Ishikawa (cell line): ENCODE measurements around the gene MINPP1.

Experiments used
- CEBPB ChIP-seq: IDR thresholded peaks from 2 replicates; pipeline ENCODE4 v1.6.1; 2012
- CREB1 ChIP-seq: IDR thresholded peaks from 2 replicates; pipeline ENCODE4 v1.6.1; 2012; ENCODE audit warnings: low read depth
- EGR1 ChIP-seq: IDR thresholded peaks from 2 replicates; pipeline ENCODE4 v1.6.1; 2012
- EP300 ChIP-seq: IDR thresholded peaks from 2 replicates; pipeline ENCODE4 v1.6.1; 2012; ENCODE audit warnings: borderline replicate concordance
- FOXM1 ChIP-seq: IDR thresholded peaks from 2 replicates; pipeline ENCODE4 v1.6.1; 2012; ENCODE audit warnings: low read depth, borderline replicate concordance
- NFIC ChIP-seq: IDR thresholded peaks from 2 replicates; pipeline ENCODE4 v1.6.1; 2012
- RAD21 ChIP-seq: IDR thresholded peaks from 2 replicates; pipeline ENCODE4 v1.6.1; 2012; ENCODE audit warnings: low read depth
- TAF1 ChIP-seq: IDR thresholded peaks from 2 replicates; pipeline ENCODE4 v1.6.1; 2012; ENCODE audit warnings: low read depth, mild to moderate bottlenecking
- TCF12 ChIP-seq: IDR thresholded peaks from 2 replicates; pipeline ENCODE4 v1.6.1; 2012; ENCODE audit warnings: low read depth
- TEAD4 ChIP-seq: IDR thresholded peaks from 2 replicates; pipeline ENCODE4 v1.6.1; 2012
- YY1 ChIP-seq: IDR thresholded peaks from 2 replicates; pipeline ENCODE4 v1.6.1; 2012; ENCODE audit warnings: low read depth
- ZBTB7A ChIP-seq: IDR thresholded peaks from 2 replicates; pipeline ENCODE4 v1.6.1; 2012; ENCODE audit warnings: low read depth
- TF ChIP-seq, protein P1 (sequence below): IDR thresholded peaks from 2 replicates; pipeline ENCODE4 v1.6.1; 2012
- TF ChIP-seq, protein P2 (sequence below): IDR thresholded peaks from 2 replicates; pipeline ENCODE4 v1.6.1; 2012; ENCODE audit warnings: low read depth, mild to moderate bottlenecking
- TF ChIP-seq, protein P3 (sequence below): IDR thresholded peaks from 2 replicates; pipeline ENCODE4 v1.6.1; 2012

MINPP1 gene

GRCh38 chr10:87538092-87539015 lies 33.7 kb downstream of the MINPP1 start:
- TF ChIP-seq TEAD4 (no peak), RAD21 (no peak), CEBPB (no peak), FOXM1 (no peak), TAF1 (no peak), EP300 (no peak), CREB1 (no peak), ZBTB7A (no peak), EGR1 (no peak)
- TF ChIP-seq, protein P1, sequence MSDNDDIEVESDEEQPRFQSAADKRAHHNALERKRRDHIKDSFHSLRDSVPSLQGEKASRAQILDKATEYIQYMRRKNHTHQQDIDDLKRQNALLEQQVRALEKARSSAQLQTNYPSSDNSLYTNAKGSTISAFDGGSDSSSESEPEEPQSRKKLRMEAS, result no peak
- TF ChIP-seq, protein P2, sequence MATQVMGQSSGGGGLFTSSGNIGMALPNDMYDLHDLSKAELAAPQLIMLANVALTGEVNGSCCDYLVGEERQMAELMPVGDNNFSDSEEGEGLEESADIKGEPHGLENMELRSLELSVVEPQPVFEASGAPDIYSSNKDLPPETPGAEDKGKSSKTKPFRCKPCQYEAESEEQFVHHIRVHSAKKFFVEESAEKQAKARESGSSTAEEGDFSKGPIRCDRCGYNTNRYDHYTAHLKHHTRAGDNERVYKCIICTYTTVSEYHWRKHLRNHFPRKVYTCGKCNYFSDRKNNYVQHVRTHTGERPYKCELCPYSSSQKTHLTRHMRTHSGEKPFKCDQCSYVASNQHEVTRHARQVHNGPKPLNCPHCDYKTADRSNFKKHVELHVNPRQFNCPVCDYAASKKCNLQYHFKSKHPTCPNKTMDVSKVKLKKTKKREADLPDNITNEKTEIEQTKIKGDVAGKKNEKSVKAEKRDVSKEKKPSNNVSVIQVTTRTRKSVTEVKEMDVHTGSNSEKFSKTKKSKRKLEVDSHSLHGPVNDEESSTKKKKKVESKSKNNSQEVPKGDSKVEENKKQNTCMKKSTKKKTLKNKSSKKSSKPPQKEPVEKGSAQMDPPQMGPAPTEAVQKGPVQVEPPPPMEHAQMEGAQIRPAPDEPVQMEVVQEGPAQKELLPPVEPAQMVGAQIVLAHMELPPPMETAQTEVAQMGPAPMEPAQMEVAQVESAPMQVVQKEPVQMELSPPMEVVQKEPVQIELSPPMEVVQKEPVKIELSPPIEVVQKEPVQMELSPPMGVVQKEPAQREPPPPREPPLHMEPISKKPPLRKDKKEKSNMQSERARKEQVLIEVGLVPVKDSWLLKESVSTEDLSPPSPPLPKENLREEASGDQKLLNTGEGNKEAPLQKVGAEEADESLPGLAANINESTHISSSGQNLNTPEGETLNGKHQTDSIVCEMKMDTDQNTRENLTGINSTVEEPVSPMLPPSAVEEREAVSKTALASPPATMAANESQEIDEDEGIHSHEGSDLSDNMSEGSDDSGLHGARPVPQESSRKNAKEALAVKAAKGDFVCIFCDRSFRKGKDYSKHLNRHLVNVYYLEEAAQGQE, result no peak
- TF ChIP-seq, protein P3, sequence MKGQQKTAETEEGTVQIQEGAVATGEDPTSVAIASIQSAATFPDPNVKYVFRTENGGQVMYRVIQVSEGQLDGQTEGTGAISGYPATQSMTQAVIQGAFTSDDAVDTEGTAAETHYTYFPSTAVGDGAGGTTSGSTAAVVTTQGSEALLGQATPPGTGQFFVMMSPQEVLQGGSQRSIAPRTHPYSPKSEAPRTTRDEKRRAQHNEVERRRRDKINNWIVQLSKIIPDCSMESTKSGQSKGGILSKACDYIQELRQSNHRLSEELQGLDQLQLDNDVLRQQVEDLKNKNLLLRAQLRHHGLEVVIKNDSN, result no peak

- TF ChIP-seq TCF12, result no peak
- TF ChIP-seq NFIC, result no peak
- TF ChIP-seq ZBTB7A, result no peak
- no peak for TF ChIP-seq FOXM1
These were observed 36.4 kb downstream of the MINPP1 start for GRCh38 chr10:87541114-87541513.

GRCh38 chr10:87544721-87545120 lies 40.0 kb downstream of the MINPP1 start:
- TF ChIP-seq TAF1 (no peak), EP300 (no peak), ZBTB7A (no peak), CEBPB (no peak), FOXM1 (no peak), CREB1 (no peak), RAD21 (no peak), NFIC (no peak), YY1 (no peak), TCF12 (no peak)
- TF ChIP-seq, protein P2, result no peak
- TF ChIP-seq, protein P3, result no peak
- TF ChIP-seq, protein P1, result no peak

DNA sequence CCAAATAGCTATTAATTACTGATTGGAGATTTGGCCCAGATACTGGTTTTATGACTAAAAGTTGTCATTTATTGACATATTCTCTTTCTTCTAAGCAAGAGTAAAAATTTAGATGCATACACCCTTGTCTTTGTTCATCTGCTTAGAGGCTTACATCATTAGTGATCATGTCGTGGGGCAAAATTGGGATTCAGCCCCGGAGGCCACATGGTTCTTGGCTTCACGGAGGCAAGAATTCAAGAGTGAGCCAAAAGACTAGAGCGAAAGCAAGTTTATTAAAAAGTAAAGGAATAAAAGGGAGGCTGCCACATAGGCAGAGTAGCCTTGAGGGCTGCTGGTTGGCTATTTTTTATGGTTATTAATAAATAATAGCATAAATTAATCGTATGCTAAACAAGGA lies 41.1 kb downstream of the MINPP1 start:
- TF ChIP-seq YY1 (no peak), CREB1 (no peak), CEBPB (no peak), EGR1 (no peak), EP300 (no peak), TAF1 (no peak), NFIC (no peak), RAD21 (no peak), TCF12 (no peak), ZBTB7A (no peak), FOXM1 (no peak)
- TF ChIP-seq, protein P1, result no peak
- TF ChIP-seq, protein P3, result no peak
- TF ChIP-seq, protein P2, result no peak
